Tibial artery (tissue), 4 donors: Measurements from ENCODE around the gene KLHL10.

Experiments
- DNase-seq, 2 donors: peaks; one replicate each; pipeline ENCODE4 v3.0.0-alpha.2; 2019
- H3K27ac ChIP-seq, 2 donors: fragments of 200-600 bp; sonication (generic) in 1 of 2; 1 replicate in 1 of 2; 2 replicates in 1 of 2; pipeline ENCODE4 v1.5.1; 2018 to 2019; ENCODE audit warnings: mild to moderate bottlenecking in 1 of 2
- H3K27me3 ChIP-seq, 2 donors: fragments of 200-600 bp; sonication (generic) in 1 of 2; one replicate each; pipeline versions ENCODE4 v1.5.1 to v1.6.0; 2016 to 2019
- H3K36me3 ChIP-seq, 3 donors: fragments of 200-600 bp; sonication (generic) in 2 of 3; one replicate each; pipeline ENCODE4 v1.5.1; 2016 to 2019; ENCODE audit warnings: mild to moderate bottlenecking in 2 of 3
- H3K4me1 ChIP-seq, 4 donors: fragments of 200-600 bp; sonication (generic) in 2 of 4; 1 replicate in 3 of 4; 2 replicates in 1 of 4; pipeline ENCODE4 v1.5.1; 2016 to 2019
- H3K4me3 ChIP-seq, 2 donors: fragments of 200-600 bp; sonication (generic) in 1 of 2; 1 replicate in 1 of 2; 2 replicates in 1 of 2; pipeline ENCODE4 v1.5.1; 2018 to 2019; ENCODE audit warnings: mild to moderate bottlenecking in 2 of 2
- H3K9me3 ChIP-seq, 3 donors: fragments of 200-600 bp; sonication (generic) in 1 of 3; one replicate each; pipeline ENCODE4 v1.5.1; 2016 to 2019
- intact Hi-C: fragments of 100-400 bp; cut with DNase I; formaldehyde crosslinking; loops from one replicate; pipeline ENCODE4 v1.15.0; 2023; ENCODE audit warnings: low total_unique reads
- TF ChIP-seq, protein P1 (sequence below), 2 experiments: fragments of 200-600 bp in 1 of 2; fragments of 450-650 bp in 1 of 2; IDR thresholded peaks; one replicate each; pipeline ENCODE4 v1.5.1; 2017 to 2019; ENCODE audit warnings: antibody characterized with exemption in 2 of 2, mild to moderate bottlenecking in 1 of 2, moderate library complexity in 1 of 2

The KLHL10 gene

GRCh38 chr17:41837761-41838538 is at the start of gene KLHL10:
TSS of gene KLHL10 (plus strand) at chr17:41837825. CDS start at chr17:41837933, 108 bp downstream.
- Histone ChIP-seq H3K4me1 (peaks cover 0 to 18% (median 15%) of the 10 kb centered on the region in 4 donors), H3K27me3 (no peaks in the 10 kb centered on the region), H3K9me3 (no peaks in the 10 kb centered on the region), H3K27ac (peak within 1 kb of the TSS; percentile 89 to 92), H3K4me3 (peak within 1 kb of the TSS; percentile 81 to 83), H3K36me3 (peaks cover 0 to 8% (median 0%) of the 10 kb centered on the region in 3 donors)
- DNase-seq: no peak
- intact Hi-C loops: loop anchor here (2.0 kb wide), 1 partner anchor 25 kb away; the partner anchor contains the start of gene FKBP10
- TF ChIP-seq, protein P1, sequence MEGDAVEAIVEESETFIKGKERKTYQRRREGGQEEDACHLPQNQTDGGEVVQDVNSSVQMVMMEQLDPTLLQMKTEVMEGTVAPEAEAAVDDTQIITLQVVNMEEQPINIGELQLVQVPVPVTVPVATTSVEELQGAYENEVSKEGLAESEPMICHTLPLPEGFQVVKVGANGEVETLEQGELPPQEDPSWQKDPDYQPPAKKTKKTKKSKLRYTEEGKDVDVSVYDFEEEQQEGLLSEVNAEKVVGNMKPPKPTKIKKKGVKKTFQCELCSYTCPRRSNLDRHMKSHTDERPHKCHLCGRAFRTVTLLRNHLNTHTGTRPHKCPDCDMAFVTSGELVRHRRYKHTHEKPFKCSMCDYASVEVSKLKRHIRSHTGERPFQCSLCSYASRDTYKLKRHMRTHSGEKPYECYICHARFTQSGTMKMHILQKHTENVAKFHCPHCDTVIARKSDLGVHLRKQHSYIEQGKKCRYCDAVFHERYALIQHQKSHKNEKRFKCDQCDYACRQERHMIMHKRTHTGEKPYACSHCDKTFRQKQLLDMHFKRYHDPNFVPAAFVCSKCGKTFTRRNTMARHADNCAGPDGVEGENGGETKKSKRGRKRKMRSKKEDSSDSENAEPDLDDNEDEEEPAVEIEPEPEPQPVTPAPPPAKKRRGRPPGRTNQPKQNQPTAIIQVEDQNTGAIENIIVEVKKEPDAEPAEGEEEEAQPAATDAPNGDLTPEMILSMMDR (IDR thresholded peaks at IDR 0.05): no peak

- Histone ChIP-seq H3K4me3 (no peak overlapping the region), H3K36me3 (no peaks in the 10 kb centered on the region), H3K27me3 (no peaks in the 10 kb centered on the region), H3K4me1 (peaks cover 0 to 14% (median 9%) of the 10 kb centered on the region in 4 donors), H3K27ac (peak overlapping the region; percentile 24 to 32), H3K9me3 (no peaks in the 10 kb centered on the region)
- intact Hi-C loops: no loop called here
- TF ChIP-seq, protein P1 (IDR thresholded peaks at IDR 0.05): no peak
- DNase-seq: no peak
These were observed 44.5 kb upstream of the KLHL10 start for GRCh38 chr17:41792845-41793783.

DNA sequence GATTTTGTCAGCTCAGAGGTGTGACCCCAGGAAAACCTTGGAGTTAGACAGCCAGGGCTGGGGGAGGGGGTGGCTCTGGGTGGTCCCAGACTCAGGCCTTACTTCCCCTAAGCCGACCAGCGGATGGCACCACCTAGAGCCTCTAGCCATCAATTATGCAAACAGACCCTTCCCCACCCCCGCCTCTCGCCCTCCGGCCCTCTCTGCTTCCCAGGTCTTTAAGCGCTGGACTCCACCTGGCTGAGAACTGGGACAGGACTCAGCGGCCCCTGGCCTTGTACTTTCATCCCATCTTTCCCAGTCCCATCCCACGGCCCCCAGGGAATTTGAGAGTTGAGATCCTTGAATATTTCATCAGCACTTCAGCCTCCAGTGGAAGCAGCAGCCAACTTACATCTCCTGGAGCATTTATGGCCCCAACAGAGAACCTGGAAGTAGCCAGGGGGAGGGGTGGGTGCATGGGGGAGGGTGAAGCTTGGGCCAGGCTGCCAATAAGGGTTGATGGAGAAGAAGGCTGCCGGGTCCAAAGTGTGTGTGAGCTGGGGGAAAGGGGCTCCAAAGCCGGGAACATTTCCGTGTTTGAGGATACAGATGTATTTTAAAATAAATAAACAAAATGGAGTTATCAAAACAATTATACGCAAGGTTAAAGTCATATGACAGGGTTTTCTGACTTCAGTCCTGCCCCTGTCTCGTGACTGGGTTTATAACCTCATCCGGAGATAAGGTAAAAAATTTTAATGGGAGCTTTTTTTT is 43.7 kb upstream of the KLHL10 start:
- H3K36me3 ChIP-seq: no peaks in the 10 kb centered on the region
- H3K4me1 ChIP-seq: peaks cover 0 to 14% (median 9%) of the 10 kb centered on the region in 4 donors
- H3K27ac ChIP-seq: no peak overlapping the region
- H3K4me3 ChIP-seq: no peak overlapping the region
- H3K27me3 ChIP-seq: no peaks in the 10 kb centered on the region
- TF ChIP-seq, protein P1 (IDR thresholded peaks at IDR 0.05): no peak
- intact Hi-C loops: no loop called here
- DNase-seq: no peak
- no peaks in the 10 kb centered on the region for H3K9me3 ChIP-seq

DNA sequence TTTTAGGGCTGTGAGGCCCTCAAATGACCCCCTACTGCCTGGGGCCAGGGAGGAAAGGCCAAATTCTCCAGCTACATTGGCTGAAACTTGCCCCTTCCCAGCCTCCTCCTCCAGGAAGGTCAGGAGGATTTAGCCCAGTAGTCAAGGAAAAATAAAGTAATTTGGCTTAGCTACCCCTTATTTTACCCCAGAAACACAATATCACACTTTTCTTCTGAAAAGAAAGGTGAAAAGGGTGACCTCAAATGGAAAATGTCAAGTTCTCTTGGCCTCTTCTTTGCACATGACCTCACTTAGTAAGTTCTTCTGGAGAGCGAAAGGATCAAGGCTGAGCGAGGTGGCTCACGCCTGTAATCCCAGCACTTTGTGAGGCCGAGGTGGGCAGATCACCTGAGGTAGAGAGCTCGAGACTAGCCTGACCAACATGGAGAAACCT is 43.1 kb upstream of the KLHL10 start:
- TF ChIP-seq, protein P1 (IDR thresholded peaks at IDR 0.05): no peak
- H3K27me3 ChIP-seq: no peaks in the 10 kb centered on the region
- peaks cover 0 to 14% (median 9%) of the 10 kb centered on the region in 4 donors for H3K4me1 ChIP-seq
- no peaks in the 10 kb centered on the region for H3K36me3 ChIP-seq
- intact Hi-C loops: no loop called here
- no peak for DNase-seq
- no peak overlapping the region for H3K27ac ChIP-seq
- no peaks in the 10 kb centered on the region for H3K9me3 ChIP-seq
- H3K4me3 ChIP-seq: no peak overlapping the region
